Endothelial cell of umbilical vein (primary cell): Measurements from ENCODE around the gene AFG3L2. TPM values are rescaled to one million over a fixed set of nuclear protein-coding genes. Genes with fewer than 3 reads are reported as not detected.

ENCODE experiments used
- Bru-seq: library from RNA; stranded (reverse); fragments of 400-500 nt; gene quantifications from one replicate; lab custom pipeline; 2021; lab: Mats Ljungman, UMichigan
- BruChase-seq, 2 experiments: library from RNA; stranded (reverse); fragments of 400-500 nt; gene quantifications; one replicate each; lab custom pipeline; 2021; lab: Mats Ljungman, UMichigan
- BruUV-seq: library from RNA; stranded (reverse); fragments of 400-500 nt; replicated peaks from 2 replicates; lab custom pipeline; 2021; lab: Mats Ljungman, UMichigan
- CTCF ChIA-PET: fragments of 300-600, 350-600 bp; sonication (Branson Sonifier 250); formaldehyde crosslinking; loops from one replicate; lab custom pipeline; 2021; ENCODE audit warnings: antibody characterized with exemption, inconsistent platforms; lab: Charles Lee
- POLR2A ChIA-PET: fragments of 300-600, 350-600 bp; sonication (Branson Sonifier 250); formaldehyde crosslinking; loops from one replicate; lab custom pipeline; 2021; ENCODE audit warnings: antibody characterized with exemption, inconsistent platforms; lab: Charles Lee
- DNase-seq: peaks from one replicate; pipeline ENCODE4 v3.0.0-alpha.2; 2011; ENCODE audit warnings: low read depth, low spot score
- FAIRE-seq: peaks from 2 replicates; lab custom pipeline; 2011; peaks lifted over from hg19 to GRCh38; lab: Jason Lieb, UNC
- H2AFZ ChIP-seq: 2 replicates; pipeline ENCODE4 v1.6.0; 2012; ENCODE audit warnings: low read depth, low read length, control low read depth, inconsistent platforms
- H3K27ac ChIP-seq: 2 replicates; pipeline ENCODE4 v1.5.1; 2011; ENCODE audit warnings: low read depth, mild to moderate bottlenecking, control low read depth, low read length, moderate library complexity; ENCODE audit not compliant: insufficient read depth
- H3K27me3 ChIP-seq, 2 experiments: 2 replicates each; pipeline versions ENCODE4 v1.6.0 to v1.6.1; 2011; ENCODE audit warnings: low read length in 2 of 2, mixed read lengths in 1 of 2; ENCODE audit not compliant: control insufficient read depth in 2 of 2, insufficient read depth in 2 of 2
- H3K36me3 ChIP-seq, 2 experiments: 2 replicates in 1 of 2; 3 replicates in 1 of 2; pipeline ENCODE4 v1.5.1; 2011; ENCODE audit warnings: low read length in 2 of 2, mild to moderate bottlenecking in 1 of 2, moderate library complexity in 1 of 2; ENCODE audit not compliant: control insufficient read depth in 2 of 2, insufficient read depth in 2 of 2; ENCODE audit errors: extremely low read depth in 1 of 2
- H3K4me1 ChIP-seq: 3 replicates; pipeline ENCODE4 v1.5.1; 2011; ENCODE audit warnings: mild to moderate bottlenecking, low read length; ENCODE audit not compliant: control insufficient read depth, insufficient read depth; ENCODE audit errors: extremely low read depth
- H3K4me2 ChIP-seq: 2 replicates; pipeline ENCODE4 v1.6.1; 2011; ENCODE audit warnings: low read length, control low read depth, mixed read lengths; ENCODE audit not compliant: insufficient read depth
- H3K4me3 ChIP-seq, 3 experiments: fragments of 200-600 bp in 1 of 3; sonication (generic), shearing (Covaris generic) in 1 of 3; replicated peaks in 1 of 3; 2 replicates each; pipeline ENCODE4 v1.5.1; 2011 to 2016; ENCODE audit warnings: control low read depth in 3 of 3, low read length in 3 of 3, mild to moderate bottlenecking in 2 of 3, inconsistent platforms in 1 of 3, low read depth in 1 of 3, moderate library complexity in 1 of 3; ENCODE audit not compliant: insufficient read depth in 1 of 3
- H3K79me2 ChIP-seq: 2 replicates; pipeline ENCODE4 v1.6.0; 2012; ENCODE audit warnings: low read length, inconsistent platforms; ENCODE audit not compliant: control insufficient read depth, insufficient read depth
- H3K9ac ChIP-seq: replicated peaks from 2 replicates; pipeline ENCODE3; 2011; ENCODE audit warnings: low read length, control low read depth; ENCODE audit not compliant: insufficient read depth; ENCODE audit errors: extremely low read depth
- H3K9me1 ChIP-seq: replicated peaks from 3 replicates; pipeline ENCODE4 v1.6.0; 2011; ENCODE audit warnings: mild to moderate bottlenecking, low read length; ENCODE audit not compliant: control insufficient read depth, insufficient read depth; ENCODE audit errors: extremely low read depth
- H3K9me3 ChIP-seq: replicated peaks from 2 replicates; pipeline ENCODE4 v1.5.1; 2012; ENCODE audit warnings: low read length, inconsistent platforms; ENCODE audit not compliant: control insufficient read depth, insufficient read depth
- H4K20me1 ChIP-seq: replicated peaks from 2 replicates; pipeline ENCODE3; 2011; ENCODE audit warnings: mild to moderate bottlenecking, low read length; ENCODE audit not compliant: control insufficient read depth, insufficient read depth; ENCODE audit errors: extremely low read depth
- GATA2 ChIP-seq: IDR thresholded peaks from 2 replicates; pipeline ENCODE4 v1.7.0; 2011; ENCODE audit warnings: low read depth, mild to moderate bottlenecking, moderate library complexity, mixed read lengths, low read length; ENCODE audit not compliant: insufficient read length, insufficient read depth
- POLR2A ChIP-seq: IDR thresholded peaks from 2 replicates; pipeline ENCODE4 v1.6.1; 2012; ENCODE audit warnings: low read depth, mild to moderate bottlenecking, control low read depth, low read length
- POLR2AphosphoS5 ChIP-seq: IDR thresholded peaks from 2 replicates; pipeline ENCODE4 v1.6.1; 2012; ENCODE audit warnings: low read depth, mild to moderate bottlenecking, control low read depth, low read length, moderate library complexity; ENCODE audit not compliant: insufficient read depth
- dilution Hi-C: fragments of 300-500 bp; cut with MboI; formaldehyde crosslinking; loops from one replicate; pipeline ENCODE4 v1.15.0; 2019; ENCODE audit warnings: low sequenced_read_pairs; ENCODE audit not compliant: extremely low pct_ligation_motif_present
- intact Hi-C: fragments of 100-400 bp; cut with micrococcal nuclease; formaldehyde crosslinking; loops from one replicate; pipeline ENCODE4 v1.10.0; 2022
- long read RNA-seq: library from polyadenylated mRNA; stranded (forward); transcript quantifications from one replicate; pipeline ENCODE4 v2.0.0, GENCODE V29; 2021
- polyA minus RNA-seq, 3 experiments: library from RNA; depleted of rRNA, polyadenylated mRNA; stranded (reverse); fragments of >200 nt; gene quantifications; 1 replicate in 1 of 3; 2 replicates in 2 of 3; pipeline ENCODE4 v1.2.3, GENCODE V29; 2011
- polyA plus RNA-seq, 4 experiments: library from polyadenylated mRNA; depleted of rRNA in 3 of 4; stranded (reverse) in 3 of 4; unstranded in 1 of 4; fragments of >200 nt; gene quantifications; 2 replicates each; pipeline versions ENCODE4 v1.2.1 to v1.2.3, GENCODE V29; 2011 to 2012; ENCODE audit warnings: missing spikeins in 1 of 4
- total RNA-seq: library from RNA; stranded (reverse); gene quantifications from 2 replicates; pipeline ENCODE4 v1.2.3, GENCODE V29; 2021

Gene AFG3L2
- 40.6 and 42.4 TPM in 2 replicates for total RNA-seq
- 15.5 and 19.3 TPM in 2 replicates for polyA plus RNA-seq
- polyA plus RNA-seq (2011; cell fraction: cytosol; rRNA removed): 25.8 and 29.6 TPM in 2 replicates
- 25.6 and 35.2 TPM in 2 replicates for polyA plus RNA-seq (2011; cell fraction: nucleus; rRNA removed)
- 31.8 and 43.8 TPM in 2 replicates for polyA plus RNA-seq (2012)
- polyA minus RNA-seq: 19.1 and 25.4 TPM in 2 replicates
- polyA minus RNA-seq (2011; cell fraction: cytosol; rRNA and poly(A)+ RNA removed): 44.7 TPM
- 20.2 and 25.4 TPM in 2 replicates for polyA minus RNA-seq (2011; cell fraction: nucleus; rRNA and poly(A)+ RNA removed)
- Bru-seq, nascent RNA: percentile 78 among the genes with signal in this experiment
- BruChase-seq, experiment 1, labeled RNA remaining after a 6-hour chase: percentile 81 among the genes with signal in this experiment
- percentile 77 among the genes with signal in this experiment for BruChase-seq, experiment 2, labeled RNA remaining after a 2-hour chase
- long read RNA-seq, transcript AFG3L2-201 (17 exons, 3,247 nt): major isoform, 79 of 102 reads
- long read RNA-seq, partial matches to known transcripts: 9 of 102 reads
- long read RNA-seq, other reads (novel, unspliced or antisense): 14 of 102 reads

- H3K27me3 ChIP-seq: no peaks in the 10 kb centered on the region
- H3K9ac ChIP-seq: peak within 1 kb of the TSS; percentile 88
- POLR2A ChIA-PET: interaction anchor here (0.6 to 1.5 kb wide), 11 partner anchors 9 to 588 kb away, joined by 3 to 8 read pairs (median 4); partner anchors contain the start of genes PRELID3A, PTPN2, SEH1L and TUBB6
- DNase-seq: peak; percentile 100
- intact Hi-C loops (loop anchor here (1.0 to 5.0 kb wide), 5 partner anchors 69 to 570 kb away; partner anchors contain the start of genes CEP76, SPIRE1 and TUBB6), dilution Hi-C loops (no loop called here)
- H3K27ac ChIP-seq: peak within 1 kb of the TSS; percentile 89
- no peaks in the 10 kb centered on the region for H3K9me3 ChIP-seq
- H2AFZ ChIP-seq: peak within 1 kb of the TSS; percentile 97
- H4K20me1 ChIP-seq: no peaks in the 10 kb centered on the region
- peaks cover 44% of the 10 kb centered on the region for H3K79me2 ChIP-seq
- BruUV-seq: no TSS peak
- H3K4me2 ChIP-seq: peak within 1 kb of the TSS; percentile 91
- no peaks in the 10 kb centered on the region for H3K9me1 ChIP-seq
- peak within 1 kb of the TSS; percentile 62 to 85 (median 72) for H3K4me3 ChIP-seq
- TF ChIP-seq POLR2AphosphoS5: peak; percentile 82
- TF ChIP-seq GATA2: no peak
- peak; percentile 93 for TF ChIP-seq POLR2A
- peaks cover 9% of the 10 kb centered on the region for H3K4me1 ChIP-seq
- CTCF ChIA-PET: interaction anchor here (0.7 to 1.8 kb wide), 10 partner anchors 12 to 557 kb away, joined by 3 to 13 read pairs (median 3); partner anchors contain the start of gene TUBB6
- no peaks in the 10 kb centered on the region for H3K36me3 ChIP-seq
- FAIRE-seq: no peak
Observed at GRCh38 chr18:12376754-12377555, at the start of gene AFG3L2. AFG3L2 (minus strand) TSS chr18:12377227; CDS start chr18:12377082, 145 bp downstream.
